SU-DHL-6 (cell line): Measurements from ENCODE around the gene SRPK2.

ENCODE experiments used
- H2AFZ ChIP-seq: fragments of 200-600 bp; sonication (generic); 2 replicates; pipeline ENCODE4 v1.6.1; 2014; ENCODE audit warnings: low read depth, mild to moderate bottlenecking, moderate library complexity, mixed read lengths, antibody characterized with exemption, low read length; ENCODE audit not compliant: severe bottlenecking
- H3F3A ChIP-seq: fragments of 200-600 bp; shearing (Covaris generic); 2 replicates; pipeline ENCODE4 v1.6.0; 2016; ENCODE audit warnings: antibody characterized with exemption, mild to moderate bottlenecking; ENCODE audit not compliant: insufficient read depth
- H3K27ac ChIP-seq: fragments of 200-600 bp; sonication (generic); 2 replicates; pipeline ENCODE4 v1.5.1; 2016; ENCODE audit warnings: low read depth, mild to moderate bottlenecking, low read length, moderate library complexity, mixed read lengths
- H3K27me3 ChIP-seq: fragments of 200-600 bp; sonication (generic), shearing (Covaris generic); 2 replicates; pipeline ENCODE4 v1.6.0; 2014; ENCODE audit warnings: mild to moderate bottlenecking, low read length
- H3K36me3 ChIP-seq: fragments of 200-600 bp; sonication (generic); 2 replicates; pipeline ENCODE4 v1.6.1; 2014; ENCODE audit warnings: mild to moderate bottlenecking, low read length, mixed read lengths
- H3K4me2 ChIP-seq: fragments of 300-600, 200-600 bp; shearing (Covaris generic), sonication (generic); 2 replicates; pipeline ENCODE4 v1.6.0; 2014; ENCODE audit warnings: low read length, low read depth, mild to moderate bottlenecking; ENCODE audit not compliant: poor library complexity, severe bottlenecking
- H3K4me3 ChIP-seq: fragments of 200-600 bp; sonication (generic); 2 replicates; pipeline ENCODE4 v1.5.1; 2014; ENCODE audit warnings: antibody characterized with exemption, low read length, mild to moderate bottlenecking, mixed read lengths; ENCODE audit not compliant: insufficient read depth, poor library complexity, severe bottlenecking
- H3K79me2 ChIP-seq: fragments of 200-600 bp; sonication (generic); 2 replicates; pipeline ENCODE4 v1.6.1; 2014; ENCODE audit warnings: mild to moderate bottlenecking, low read length, moderate library complexity; ENCODE audit not compliant: insufficient read depth
- H3K9ac ChIP-seq: fragments of 200-600 bp; sonication (generic); 2 replicates; pipeline ENCODE4 v1.7.0; 2014; ENCODE audit warnings: mild to moderate bottlenecking, low read length
- H3K9me2 ChIP-seq: fragments of 200-600 bp; sonication (generic); replicated peaks from 2 replicates; pipeline ENCODE4 v1.6.1; 2014; ENCODE audit warnings: low read length; ENCODE audit not compliant: insufficient read depth
- H3K9me3 ChIP-seq: fragments of 200-600 bp; sonication (generic); 2 replicates; pipeline ENCODE4 v1.6.1; 2014; ENCODE audit warnings: low read length, mixed read lengths; ENCODE audit not compliant: insufficient read depth
- H4K20me1 ChIP-seq: fragments of 200-600 bp; sonication (generic); 2 replicates; pipeline ENCODE4 v1.6.1; 2014; ENCODE audit warnings: low read depth, mild to moderate bottlenecking, antibody characterized with exemption, low read length, moderate library complexity, mixed read lengths
- EZH2phosphoT487 ChIP-seq: fragments of 200-600 bp; sonication (generic), shearing (Covaris generic); conservative IDR thresholded peaks from 2 replicates; pipeline ENCODE4 v1.6.1; 2018; ENCODE audit warnings: mild to moderate bottlenecking, antibody characterized with exemption, low read length, moderate library complexity, mixed read lengths
- TF ChIP-seq, protein P1 (sequence below): fragments of 200-600 bp; sonication (generic); IDR thresholded peaks from one replicate; pipeline ENCODE4 v1.5.1; 2017; ENCODE audit warnings: antibody characterized with exemption, mild to moderate bottlenecking, low read length, moderate library complexity; ENCODE audit not compliant: insufficient read depth, poor library complexity, severe bottlenecking

The SRPK2 gene

DNA sequence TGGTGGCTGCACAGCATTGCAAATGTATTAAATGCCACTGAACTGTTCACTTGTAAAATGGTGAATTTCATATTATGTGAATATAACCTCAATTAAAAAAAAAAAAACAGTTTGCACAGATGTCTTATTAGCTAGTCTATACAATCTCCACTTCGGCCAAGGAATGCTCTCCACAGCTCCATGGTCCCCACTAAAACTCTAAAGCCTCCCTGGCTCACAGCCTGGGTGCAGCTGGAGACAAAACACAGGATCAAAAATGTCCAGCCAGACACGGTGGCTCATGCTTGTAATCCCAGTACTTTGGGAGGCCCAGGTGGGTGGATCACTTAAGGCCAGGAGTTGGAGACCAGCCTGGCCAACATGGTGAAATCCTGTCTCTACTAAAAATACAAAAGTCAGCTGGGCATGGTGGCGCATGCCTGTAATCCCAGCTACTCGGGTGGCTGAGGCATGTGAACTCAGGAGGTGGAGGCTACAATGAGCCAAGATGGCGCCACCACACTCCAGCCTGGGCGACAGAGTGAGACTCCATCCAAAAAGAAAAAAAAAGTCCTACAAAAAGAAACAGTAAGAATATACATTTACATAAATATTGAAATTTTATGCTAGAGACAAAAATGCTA lies 66.0 kb downstream of the SRPK2 start:
- no peak overlapping the region for H3K27ac ChIP-seq
- no peaks in the 10 kb centered on the region for H3F3A ChIP-seq
- H3K79me2 ChIP-seq: peaks cover 24% of the 10 kb centered on the region; the same call in 1 of the 2 replicates
- no peak overlapping the region for H3K9ac ChIP-seq
- H3K36me3 ChIP-seq: no peaks in the 10 kb centered on the region
- no peaks in the 10 kb centered on the region for H3K9me3 ChIP-seq
- H3K27me3 ChIP-seq: no peaks in the 10 kb centered on the region
- no peak overlapping the region for H3K4me2 ChIP-seq
- TF ChIP-seq EZH2phosphoT487: no peak
- TF ChIP-seq, protein P1, sequence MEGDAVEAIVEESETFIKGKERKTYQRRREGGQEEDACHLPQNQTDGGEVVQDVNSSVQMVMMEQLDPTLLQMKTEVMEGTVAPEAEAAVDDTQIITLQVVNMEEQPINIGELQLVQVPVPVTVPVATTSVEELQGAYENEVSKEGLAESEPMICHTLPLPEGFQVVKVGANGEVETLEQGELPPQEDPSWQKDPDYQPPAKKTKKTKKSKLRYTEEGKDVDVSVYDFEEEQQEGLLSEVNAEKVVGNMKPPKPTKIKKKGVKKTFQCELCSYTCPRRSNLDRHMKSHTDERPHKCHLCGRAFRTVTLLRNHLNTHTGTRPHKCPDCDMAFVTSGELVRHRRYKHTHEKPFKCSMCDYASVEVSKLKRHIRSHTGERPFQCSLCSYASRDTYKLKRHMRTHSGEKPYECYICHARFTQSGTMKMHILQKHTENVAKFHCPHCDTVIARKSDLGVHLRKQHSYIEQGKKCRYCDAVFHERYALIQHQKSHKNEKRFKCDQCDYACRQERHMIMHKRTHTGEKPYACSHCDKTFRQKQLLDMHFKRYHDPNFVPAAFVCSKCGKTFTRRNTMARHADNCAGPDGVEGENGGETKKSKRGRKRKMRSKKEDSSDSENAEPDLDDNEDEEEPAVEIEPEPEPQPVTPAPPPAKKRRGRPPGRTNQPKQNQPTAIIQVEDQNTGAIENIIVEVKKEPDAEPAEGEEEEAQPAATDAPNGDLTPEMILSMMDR: no peak
- H3K4me3 ChIP-seq: no peak overlapping the region
- no peak overlapping the region for H2AFZ ChIP-seq
- H3K9me2 ChIP-seq: no peaks in the 10 kb centered on the region
- peaks cover 3% of the 10 kb centered on the region; the same call in 1 of the 2 replicates for H4K20me1 ChIP-seq

DNA sequence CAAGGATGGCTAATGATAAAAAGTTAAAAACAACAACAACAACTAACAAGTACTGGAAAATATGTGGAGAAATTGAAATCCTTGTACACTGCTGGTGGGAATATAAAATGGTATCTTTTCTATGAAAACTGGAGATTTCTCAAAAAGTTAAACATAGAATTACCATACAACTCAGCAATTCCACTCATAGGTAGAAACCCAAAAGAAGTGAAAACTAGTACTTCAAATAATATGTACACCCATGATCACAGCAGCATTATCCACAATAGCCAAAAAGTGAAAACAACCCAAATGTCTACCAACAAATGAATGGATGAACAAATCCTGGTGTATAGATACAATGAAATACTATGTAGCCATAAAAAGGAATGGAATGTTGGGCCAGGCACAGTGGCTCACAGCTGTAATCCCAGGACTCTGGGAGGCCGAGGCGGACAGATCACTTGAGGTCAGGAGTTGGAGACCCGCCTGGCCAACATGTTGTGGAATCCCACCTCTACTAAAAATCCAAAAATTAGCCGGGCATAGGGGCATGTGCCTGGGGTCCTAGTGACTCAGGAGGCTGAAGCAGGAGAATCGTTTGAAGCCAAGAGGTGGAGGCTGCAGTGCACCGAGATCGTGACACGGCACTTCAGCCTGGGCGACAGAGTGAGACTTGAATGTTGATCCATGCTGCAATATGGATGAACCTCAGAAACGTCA lies 66.8 kb downstream of the SRPK2 start:
- no peaks in the 10 kb centered on the region for H3K9me2 ChIP-seq
- TF ChIP-seq, protein P1: no peak
- TF ChIP-seq EZH2phosphoT487: no peak
- H3K79me2 ChIP-seq: peaks cover 24% of the 10 kb centered on the region; the same call in 1 of the 2 replicates
- H3K4me2 ChIP-seq: no peak overlapping the region
- H2AFZ ChIP-seq: no peak overlapping the region
- H3K4me3 ChIP-seq: no peak overlapping the region
- H3F3A ChIP-seq: no peaks in the 10 kb centered on the region
- no peak overlapping the region for H3K27ac ChIP-seq
- no peaks in the 10 kb centered on the region for H3K27me3 ChIP-seq
- H4K20me1 ChIP-seq: peaks cover 3% of the 10 kb centered on the region; the same call in 1 of the 2 replicates
- H3K9me3 ChIP-seq: no peaks in the 10 kb centered on the region
- no peaks in the 10 kb centered on the region for H3K36me3 ChIP-seq
- no peak overlapping the region for H3K9ac ChIP-seq

DNA sequence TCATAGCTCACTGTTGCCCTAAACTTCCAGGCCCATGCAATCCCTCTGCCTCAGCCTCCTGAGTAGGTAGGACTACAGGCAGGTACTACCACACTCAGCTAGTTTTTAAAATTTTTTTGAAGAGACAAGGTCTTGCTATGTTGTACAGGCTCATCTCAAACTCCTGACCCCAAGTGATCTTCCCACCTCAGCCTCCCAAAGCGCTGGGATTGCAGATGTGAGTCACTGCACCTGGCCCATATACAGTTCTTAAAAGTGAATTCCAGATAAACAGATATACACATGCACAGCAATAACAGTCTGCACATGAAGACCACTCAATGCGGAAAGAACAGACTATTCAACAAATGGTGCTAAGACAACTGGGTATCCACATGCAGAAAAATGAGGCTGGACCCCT lies 67.8 kb downstream of the SRPK2 start:
- no peaks in the 10 kb centered on the region for H3K36me3 ChIP-seq
- no peaks in the 10 kb centered on the region for H3K27me3 ChIP-seq
- no peak overlapping the region for H3K4me3 ChIP-seq
- H3K9ac ChIP-seq: no peak overlapping the region
- no peak for TF ChIP-seq EZH2phosphoT487
- TF ChIP-seq, protein P1: no peak
- H3K4me2 ChIP-seq: no peak overlapping the region
- no peak overlapping the region for H2AFZ ChIP-seq
- no peaks in the 10 kb centered on the region for H3K9me2 ChIP-seq
- H3K9me3 ChIP-seq: no peaks in the 10 kb centered on the region
- no peak overlapping the region for H3K27ac ChIP-seq
- H4K20me1 ChIP-seq: 0 out of 2 replicates have a peak, but pooled peaks cover 9% of the 10 kb centered on the region
- no peaks in the 10 kb centered on the region for H3F3A ChIP-seq
- H3K79me2 ChIP-seq: peaks cover 22% of the 10 kb centered on the region; the same call in 1 of the 2 replicates
